GM21515 (cell line): ENCODE results near the gene TGFBR2.

ENCODE experiments used
- ATAC-seq: cut with Tn5 transposase; IDR thresholded peaks from one replicate; pipeline ENCODE4 v1.9.1; 2021; ENCODE audit not compliant: unreplicated experiment

TGFBR2 gene

DNA sequence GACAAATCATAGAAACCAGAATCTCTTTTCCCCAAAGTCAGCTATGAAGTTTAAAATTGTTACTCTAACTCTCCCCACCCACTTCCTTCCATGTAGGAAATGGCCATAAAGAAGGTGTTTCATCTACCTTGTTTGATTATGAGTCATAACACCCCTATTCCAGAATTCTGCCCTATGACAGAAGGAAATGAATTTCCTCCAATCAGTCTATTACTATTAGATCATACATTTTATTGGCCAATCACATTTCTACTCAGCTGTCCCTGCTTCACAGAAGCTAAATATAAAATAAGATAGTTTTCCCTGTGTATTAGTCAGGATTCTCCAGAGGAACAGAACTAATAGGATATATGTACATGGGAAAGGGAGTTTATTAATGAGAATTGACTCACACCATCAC lies 102.1 kb downstream of the TGFBR2 start:
- ATAC-seq: no peak

DNA sequence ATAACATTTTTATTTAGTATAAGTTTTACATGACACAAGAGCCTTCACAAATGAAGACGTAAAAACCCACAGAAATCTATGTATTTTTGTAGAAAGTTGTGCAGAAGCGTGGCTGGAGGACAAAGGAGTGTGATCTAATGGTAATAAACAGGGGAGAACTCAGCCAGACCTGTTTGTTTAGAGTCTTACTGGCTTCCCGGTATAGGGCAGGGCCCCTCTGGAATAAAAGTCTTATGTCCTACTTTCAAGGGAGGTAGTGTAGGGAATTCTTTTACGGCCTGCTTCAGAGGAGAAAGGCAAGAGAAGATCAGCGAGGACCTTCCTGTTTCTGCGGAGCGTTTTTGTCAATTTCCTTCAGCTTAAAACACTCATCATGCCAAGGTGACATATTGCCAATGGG lies 103.6 kb downstream of the TGFBR2 start:
- no peak for ATAC-seq

DNA sequence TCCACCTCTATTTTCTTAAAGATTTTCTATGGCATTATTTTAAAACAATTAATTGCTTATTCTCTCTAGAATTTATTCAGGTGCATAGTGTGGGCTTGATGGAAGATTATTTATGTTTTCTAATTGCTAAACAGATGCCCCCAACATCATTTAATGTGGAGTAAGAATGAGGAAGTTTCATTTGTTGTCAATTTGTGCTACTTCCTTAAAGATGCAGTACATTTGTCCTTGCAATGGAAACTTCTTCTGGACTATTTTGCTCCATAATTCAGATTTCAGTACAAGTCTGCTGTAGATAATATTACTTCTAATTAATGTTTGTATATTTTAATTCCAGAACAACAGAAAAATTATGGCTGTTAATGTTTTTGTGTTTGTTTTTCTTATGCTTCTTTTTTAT lies 104.8 kb downstream of the TGFBR2 start:
- ATAC-seq: no peak

DNA sequence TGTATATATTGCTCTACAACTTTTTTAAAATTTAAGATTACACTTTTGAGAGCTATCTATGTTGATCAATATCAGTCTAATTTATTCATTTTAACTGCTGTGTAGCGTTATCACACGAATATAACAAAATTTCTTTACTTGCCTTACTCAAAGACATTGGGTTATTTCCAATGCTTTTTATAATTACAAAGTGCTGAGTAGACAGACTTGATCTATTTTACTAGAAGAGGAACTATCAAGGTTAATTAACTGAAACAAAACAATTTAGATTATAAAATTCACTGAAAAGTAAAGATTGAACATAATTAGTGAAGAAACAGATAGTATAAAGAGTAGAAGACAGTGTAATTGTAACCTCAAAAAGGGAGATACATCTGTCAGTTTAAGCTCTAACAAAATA lies 105.5 kb downstream of the TGFBR2 start:
- ATAC-seq: no peak

DNA sequence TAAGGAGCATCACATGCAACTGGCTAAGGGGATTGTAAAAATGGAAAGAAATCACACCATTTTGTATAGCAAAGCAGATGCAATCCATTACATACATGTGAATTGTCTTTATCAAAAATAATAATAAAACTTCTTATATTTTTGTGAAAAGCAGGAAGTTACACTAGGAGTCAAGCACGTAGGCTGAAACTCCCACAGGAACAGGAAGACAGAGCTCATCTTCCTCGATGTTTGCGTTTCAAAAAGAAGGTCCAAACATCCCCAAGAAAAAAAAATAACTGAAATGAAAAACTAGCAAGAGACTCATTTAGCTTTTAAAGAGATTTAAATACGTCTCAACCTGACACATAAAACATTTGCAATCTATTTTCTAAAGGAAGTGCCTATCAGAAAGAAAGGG lies 106.6 kb downstream of the TGFBR2 start:
- ATAC-seq: no peak

DNA sequence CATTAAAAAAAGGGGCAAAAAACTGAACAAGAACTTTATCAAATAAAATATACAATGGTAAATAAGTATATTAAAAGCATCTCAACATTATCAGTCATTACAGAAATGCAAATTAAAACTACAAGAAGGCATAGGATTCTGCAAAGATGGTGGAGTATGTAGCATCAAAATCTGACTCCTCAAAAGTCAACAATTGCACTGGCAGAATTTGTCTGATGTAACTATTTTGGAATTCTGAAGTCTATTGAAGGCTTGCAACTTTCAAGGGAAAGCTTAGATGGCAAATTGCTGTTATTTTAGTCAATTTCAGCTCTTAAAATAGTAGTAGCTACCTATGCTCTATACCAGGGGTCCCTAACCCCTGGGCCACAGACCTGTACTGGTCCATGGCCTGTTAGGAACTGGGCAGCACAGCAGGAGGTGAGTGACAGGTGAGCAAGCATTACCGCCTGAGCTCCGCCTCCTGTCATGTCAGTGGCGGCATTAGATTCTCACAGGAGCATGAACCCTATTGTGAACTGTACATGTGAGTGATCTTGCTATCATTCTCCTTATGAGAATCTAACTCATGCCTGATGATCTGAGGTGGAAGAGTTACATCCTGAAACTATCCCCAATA lies 107.6 kb downstream of the TGFBR2 start:
- ATAC-seq: no peak

DNA sequence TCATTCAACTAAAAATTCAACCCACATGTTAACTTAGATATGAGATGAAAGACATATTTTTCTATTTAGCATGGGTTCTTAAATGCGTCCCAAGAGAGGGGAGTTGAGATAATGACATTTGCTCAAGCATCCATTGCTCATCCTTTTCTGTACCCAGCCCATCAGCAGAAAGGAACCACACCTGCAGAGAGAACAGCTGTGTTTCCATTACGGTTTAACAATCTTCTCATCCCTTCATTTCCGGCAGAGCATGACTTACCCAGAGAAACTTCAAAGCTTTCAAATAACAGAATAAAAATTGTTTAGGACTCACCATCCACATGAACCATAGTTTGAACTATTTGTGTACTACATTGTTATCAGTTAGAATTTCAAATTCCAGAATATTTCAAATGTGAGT lies 113.1 kb downstream of the TGFBR2 start:
- no peak for ATAC-seq

DNA sequence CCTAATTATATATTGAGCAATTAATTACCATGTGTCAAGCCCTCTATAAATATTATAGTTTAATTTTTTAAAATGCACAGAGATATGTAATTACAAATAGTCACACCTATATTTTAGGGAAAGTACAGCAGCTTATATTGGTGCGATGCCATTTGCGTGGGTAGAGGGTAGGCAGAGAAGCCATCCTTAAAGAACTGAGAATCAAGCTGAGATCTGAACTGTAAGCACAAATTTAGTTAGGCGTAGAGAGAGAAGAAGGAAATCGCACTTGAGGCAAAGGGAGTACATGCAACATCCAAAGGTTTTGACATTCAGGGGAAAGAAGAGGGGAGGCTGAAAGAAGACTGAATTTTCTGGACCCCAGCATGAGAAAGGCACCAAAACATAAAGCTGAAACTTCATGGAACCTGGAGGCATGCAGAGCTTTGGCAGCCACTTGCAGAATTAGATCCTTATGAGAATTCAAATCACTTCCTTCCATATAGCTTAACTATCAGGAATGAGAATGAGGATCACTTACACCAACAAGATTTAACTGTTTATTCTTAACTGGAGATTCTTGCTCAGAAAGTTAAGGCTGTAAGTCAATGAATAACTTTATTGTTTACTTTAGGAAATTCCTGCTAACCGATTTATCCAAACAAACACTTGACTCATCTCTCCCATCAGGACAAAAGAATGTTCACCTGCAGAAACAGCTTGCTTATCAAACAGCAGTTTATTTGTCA lies 114.3 kb downstream of the TGFBR2 start:
- ATAC-seq: no peak

DNA sequence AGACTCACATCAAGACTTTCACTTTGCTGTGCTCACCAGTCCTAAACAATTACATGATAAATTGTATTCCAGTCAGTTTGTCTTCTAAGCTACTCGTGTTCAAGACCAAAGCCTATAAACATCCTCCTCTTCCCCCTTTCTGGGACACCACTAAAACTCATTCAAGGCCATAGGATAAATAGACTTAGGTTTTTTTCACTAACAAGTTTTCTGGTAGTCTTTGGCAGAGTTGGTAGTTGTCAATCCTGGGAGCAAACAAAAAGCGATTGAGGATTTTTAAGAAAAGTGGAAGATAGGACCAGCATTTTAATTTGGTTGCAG lies 114.9 kb downstream of the TGFBR2 start:
- ATAC-seq: no peak

DNA sequence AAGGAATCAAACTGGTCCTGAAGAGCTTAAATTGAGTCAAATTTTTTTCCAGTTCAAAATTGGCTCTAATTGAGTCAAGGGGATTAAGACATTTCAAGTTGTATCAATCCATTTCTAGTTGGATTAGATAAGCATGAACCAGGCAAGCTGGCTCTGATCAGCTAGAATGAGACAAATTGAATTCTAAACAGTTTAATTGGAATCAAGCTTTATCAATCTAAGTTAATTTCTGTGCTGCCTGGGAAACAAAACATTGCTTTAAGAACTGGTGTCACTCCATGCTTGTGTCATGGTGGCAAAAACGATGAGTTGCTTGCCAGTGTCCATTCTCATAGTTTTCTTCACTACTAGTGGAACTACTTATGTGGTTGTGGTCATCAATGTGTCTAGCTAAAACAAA lies 116.8 kb downstream of the TGFBR2 start:
- ATAC-seq: no peak

DNA sequence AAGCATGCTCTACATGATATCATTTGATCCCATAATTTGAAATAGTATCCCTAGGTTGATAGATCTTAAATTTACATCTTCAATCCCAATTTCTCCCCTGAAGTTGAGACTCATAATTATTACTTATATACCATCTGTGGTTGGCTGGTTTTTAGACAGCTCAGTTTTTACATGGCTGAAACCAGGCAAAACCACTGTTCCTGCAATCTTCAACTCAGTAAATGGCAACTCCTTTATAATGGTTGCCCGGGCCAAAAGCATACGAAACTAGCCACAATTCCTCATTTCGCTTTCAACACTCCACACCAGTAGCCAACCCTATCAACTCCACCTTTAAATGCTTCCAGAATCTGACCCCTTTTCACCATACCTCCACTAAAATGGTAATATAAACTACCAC lies 118.5 kb downstream of the TGFBR2 start:
- ATAC-seq: no peak

DNA sequence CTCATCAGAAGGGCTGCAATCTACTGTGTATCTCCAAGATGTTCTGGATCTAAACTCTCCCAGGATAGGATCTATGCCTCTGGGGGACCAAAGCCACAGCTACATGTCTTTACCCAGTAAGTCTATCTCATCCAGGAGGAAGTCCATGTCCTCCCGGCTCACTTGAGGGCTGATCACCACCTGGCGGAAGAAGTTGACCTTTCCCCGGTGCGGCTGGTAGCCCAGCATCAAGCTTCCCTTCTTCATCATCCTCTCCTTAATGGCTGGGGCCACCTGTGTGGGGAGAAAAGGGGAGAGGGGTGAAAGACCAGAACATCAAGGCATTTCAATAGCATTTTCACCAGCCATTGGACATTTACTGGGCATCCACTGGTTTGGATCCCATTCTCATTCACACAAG lies 121.7 kb downstream of the TGFBR2 start:
- ATAC-seq: no peak

DNA sequence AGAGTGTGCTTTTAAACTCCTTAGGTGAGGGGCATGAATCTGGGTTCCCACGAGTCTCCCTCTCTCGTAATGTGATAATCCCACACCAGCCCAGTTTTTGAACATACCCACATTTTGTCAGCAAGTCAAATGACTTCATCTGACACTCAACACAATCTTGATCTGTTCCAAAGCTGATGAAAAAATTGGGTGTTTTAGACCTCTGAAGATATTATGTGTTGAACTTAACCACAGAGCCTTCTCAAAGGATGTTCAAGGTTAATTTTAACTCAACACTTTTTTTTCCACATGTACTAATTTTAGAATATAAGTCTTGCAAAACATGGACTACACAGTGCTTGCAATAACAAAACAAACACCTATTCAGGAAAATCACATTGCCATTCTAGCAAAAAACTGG lies 123.1 kb downstream of the TGFBR2 start:
- ATAC-seq: no peak

DNA sequence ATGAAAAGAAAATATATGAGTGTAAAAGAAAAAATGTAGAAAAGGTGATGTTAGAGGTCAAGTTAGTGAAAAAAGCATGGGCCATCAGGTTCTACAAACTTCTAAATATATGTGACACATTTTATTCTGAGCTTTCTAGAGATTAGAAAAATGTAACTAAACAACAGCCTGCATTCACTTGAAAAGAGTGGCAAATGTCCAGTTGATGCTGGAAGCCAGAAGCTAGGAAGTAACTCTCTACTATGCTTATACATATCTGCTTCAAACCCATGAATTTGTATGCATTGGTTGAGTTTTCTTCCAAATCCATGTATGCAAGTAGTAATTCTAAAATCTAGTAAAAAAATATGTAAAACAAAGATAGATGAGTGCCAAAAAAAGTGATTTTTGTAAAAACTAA lies 123.5 kb downstream of the TGFBR2 start:
- no peak for ATAC-seq

DNA sequence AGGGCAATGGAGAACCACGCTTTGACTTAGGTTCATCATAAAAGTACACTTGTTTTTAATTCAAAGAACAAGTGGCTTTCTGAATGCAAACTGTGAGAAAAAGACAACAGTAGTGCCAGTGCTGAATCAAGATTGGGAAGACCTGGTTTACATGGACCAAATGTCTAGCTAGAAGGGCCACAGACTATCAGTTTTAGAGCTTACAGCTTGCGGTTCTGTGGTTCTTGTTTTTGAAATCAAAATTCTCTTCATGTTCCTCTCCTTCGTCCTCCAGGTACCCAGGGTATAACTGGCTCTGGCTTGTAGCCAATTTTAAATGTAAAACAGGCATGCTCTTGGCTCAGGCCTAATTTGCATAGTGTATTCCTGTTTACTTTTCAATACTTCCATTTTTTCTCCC lies 124.6 kb downstream of the TGFBR2 start:
- ATAC-seq: no peak

DNA sequence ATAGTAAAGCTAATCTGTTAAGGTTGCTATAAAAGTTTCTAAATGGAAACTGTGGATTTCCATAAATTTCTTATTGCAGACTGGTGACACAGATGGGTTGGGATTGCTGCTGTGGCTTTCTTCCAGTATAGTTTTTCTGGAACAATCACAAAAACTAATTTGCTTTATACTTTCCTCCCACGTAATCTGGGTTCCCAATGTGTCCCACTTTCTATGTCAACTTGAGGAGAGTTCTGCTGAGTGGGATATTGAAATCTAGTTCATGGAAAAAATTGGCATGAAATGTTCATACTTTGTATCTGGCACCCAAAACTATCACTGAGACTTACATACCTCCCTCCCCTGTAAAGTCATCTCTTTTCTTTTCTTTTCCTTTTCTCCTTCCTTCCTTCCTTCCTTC lies 126.8 kb downstream of the TGFBR2 start:
- ATAC-seq: no peak

DNA sequence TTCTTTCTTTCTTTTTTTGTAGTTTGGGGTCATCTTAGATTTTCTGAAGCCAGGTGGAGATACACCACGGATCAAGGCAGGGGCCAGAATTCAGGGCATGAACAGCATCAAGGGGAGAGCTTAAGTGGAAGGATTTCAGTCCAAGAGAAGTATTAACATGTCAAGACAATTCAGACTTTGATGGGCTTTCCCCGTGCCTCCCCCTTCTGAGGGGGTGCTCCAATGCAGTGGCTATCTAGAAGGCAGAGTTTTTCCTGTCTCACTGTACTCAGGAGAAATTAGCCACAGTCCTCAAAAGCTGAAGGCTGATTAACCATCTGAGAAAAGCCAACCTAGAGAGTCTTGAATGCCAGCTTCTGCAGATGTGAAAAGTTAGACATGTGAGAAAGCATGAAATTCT lies 127.3 kb downstream of the TGFBR2 start:
- ATAC-seq: no peak

DNA sequence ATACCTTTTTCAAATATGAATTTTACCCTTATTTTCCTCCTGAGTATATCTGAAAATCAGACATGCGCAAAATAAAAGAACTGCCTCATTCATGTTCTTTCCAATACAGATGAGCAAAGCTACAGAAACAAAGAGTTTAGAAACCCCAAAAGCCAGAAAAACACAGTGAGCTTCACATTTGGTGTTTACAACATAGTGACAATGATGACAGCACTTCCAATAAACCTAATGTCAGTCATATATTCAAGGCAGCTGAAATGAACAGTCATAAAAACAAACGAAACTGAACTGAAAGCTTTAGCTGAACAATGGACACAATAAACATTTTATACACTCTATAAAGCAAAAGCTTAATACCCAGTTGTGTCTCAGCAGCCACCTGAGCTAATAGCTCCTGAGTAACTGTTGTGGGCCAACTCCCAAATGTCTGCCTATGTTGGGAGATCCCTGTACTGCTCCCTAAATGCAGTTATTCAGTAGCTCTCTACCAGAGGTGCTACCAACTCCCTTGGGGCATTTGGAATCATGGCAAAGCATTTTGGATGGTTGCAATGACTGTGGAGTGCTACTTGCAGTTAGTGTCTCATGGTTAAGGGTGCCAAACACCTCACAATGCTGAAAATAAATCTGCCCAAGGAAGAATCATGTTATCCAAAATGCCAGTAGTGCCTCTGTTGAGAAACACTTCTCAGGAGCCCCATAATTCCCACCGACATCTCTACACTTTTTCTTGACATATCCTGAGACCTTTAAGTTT lies 131.5 kb downstream of the TGFBR2 start:
- no peak for ATAC-seq

DNA sequence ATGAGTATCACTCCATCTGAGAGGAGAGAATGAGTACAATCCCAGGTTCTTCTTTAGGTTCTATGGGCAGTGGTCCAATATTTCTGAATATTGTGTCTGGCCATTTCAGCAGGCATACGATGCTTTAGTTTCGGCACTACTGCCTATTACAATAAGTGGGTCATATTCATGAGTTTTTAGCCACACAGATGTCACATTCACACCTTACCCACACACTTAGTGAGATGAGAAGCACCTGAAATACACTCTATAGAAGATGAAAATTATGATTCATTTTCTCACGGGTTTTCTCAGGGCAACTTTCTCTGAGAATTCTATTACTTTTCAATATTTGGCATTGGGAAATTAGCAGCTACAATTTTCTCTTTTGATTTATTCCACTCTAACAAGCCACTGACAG lies 132.2 kb downstream of the TGFBR2 start:
- no peak for ATAC-seq

DNA sequence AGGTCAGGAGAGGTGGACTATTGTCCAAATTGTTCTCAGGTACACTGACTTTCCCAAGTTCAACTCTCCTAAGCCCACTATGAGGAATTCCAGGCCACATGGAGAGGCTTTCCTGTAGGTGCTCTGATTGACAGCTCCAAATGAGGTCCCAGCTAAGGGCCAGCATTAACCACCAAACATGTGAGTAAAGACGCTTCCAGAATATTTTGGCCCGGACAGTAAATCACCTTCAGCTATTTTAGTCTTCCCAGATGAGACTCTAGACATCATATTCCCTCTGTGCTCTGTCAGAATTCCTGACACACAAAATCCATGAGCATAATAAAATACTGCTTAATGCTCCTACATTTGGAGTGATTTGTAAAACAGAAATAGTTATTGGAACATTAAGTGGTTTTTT lies 135.5 kb downstream of the TGFBR2 start:
- no peak for ATAC-seq

DNA sequence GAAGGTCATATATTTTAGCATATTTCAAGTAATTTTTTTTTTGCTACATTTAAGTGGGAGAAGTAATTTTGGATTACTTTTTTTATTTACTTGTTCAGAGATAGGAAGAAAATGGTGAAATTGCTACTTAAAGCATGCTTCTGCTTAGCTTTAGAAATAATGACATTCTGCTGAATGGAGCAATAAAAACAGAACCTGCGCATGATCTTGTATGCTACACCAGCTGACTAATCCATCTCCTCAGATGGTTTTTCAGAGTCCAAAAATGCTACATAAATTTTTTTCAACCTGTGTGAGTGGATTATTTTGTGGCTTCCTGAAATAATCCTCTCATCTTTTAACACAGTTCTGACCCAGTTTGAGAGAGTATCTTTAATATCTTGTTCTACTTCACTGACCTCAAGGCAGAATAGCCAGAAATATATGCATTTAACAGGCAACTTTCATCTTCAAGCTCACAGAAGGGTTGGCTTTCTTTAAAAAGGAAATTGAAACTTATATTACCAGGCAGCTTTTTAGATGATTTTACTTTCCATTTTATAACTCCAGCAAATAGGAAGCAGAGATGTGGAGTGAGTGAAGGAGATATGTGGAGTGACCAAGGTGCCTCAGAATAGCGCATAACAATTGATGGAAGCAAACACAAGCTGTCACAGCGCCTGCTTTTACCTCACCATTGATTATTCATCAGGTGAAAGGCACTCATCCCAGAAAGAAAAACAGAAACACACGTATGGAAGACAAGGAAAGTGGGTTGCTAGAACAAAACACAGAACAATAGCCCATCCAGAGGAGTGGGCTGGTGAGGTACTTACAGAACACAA lies 136.6 kb downstream of the TGFBR2 start:
- no peak for ATAC-seq
